NK-92 treated with Interleukin-12 subunit alpha and Interleukin-12 subunit beta, amount 100 ng/mL, for 24 hours (cell line): ENCODE results near the gene PLEKHG3.
"Not testable (repeated sequence)": the region's sequence is repeated elsewhere in the genome, so short reads cannot be mapped to it uniquely, and the experiment has no call there.

Experiments
- DNase-seq: peaks from one replicate; lab custom pipeline; 2025; lab: John Stamatoyannopoulos, UW

Gene PLEKHG3

GRCh38 chr14:64688031-64688430 lies 16.2 kb upstream of the PLEKHG3 start:
- no peak for DNase-seq

GRCh38 chr14:64688811-64689281 lies 15.4 kb upstream of the PLEKHG3 start:
- DNase-seq, result no peak

GRCh38 chr14:64689289-64689688 lies 14.9 kb upstream of the PLEKHG3 start:
- no peak for DNase-seq

- not testable (repeated sequence) for DNase-seq
These were observed 13.6 kb upstream of the PLEKHG3 start for GRCh38 chr14:64690607-64691006.

DNA sequence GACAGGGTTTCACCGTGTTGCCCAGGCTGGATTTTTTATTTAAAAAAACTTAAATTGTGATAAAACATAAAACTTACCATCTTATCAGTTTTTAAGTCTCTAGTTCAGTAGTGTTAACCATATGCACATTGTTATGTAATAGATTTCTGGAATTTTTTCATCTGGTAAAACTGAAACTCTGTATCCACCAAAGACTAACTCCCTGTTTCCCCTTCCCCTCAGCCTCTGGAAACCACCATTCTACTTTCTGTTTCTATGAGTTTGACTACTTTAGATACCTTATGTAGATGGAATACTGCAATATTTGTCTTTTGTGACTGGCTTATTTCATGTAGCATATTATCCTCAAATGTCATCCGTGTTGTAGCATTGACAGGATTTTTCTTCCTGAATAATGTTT lies 12.8 kb upstream of the PLEKHG3 start:
- no peak for DNase-seq

DNA sequence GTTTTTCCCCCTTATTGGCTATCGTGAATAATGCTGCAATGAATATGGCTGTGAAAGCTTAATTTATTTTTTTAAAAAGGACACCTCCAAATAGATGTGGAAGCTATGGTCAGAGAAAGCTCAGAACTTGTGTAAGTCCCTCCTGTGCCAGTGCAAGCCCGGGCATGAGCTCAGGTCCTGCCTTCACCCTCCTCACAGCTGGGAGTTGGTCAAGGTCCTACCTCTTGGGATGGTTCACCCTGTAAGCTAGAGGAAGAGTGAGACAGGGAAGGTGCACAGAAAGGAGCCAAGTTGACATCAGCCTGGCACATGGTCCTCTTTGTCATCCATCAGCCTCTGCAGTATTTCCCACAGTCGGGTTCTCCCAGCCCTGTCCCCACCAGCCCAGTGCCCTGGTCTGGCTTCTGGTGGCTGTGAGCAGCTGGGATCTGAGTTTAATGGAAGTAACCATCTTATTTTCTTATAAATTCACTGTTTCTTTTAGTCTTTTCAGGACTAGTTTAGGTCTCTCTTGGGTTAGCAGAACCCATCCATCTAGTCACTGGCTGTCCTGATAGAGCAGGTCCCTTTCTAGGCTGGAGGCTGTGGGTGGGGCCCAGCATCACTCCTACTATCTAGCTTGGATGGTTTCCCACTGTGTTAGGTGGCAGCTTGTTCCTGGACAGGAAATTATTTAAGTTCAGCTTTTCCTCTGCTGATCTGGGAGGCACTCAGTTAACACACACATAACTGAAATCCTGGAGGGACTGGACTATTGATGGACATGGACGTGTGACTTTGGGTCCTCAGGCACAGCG lies 11.8 kb upstream of the PLEKHG3 start:
- DNase-seq, result no peak

GRCh38 chr14:64692986-64693809 lies 11.0 kb upstream of the PLEKHG3 start:
- DNase-seq, result no peak

DNA sequence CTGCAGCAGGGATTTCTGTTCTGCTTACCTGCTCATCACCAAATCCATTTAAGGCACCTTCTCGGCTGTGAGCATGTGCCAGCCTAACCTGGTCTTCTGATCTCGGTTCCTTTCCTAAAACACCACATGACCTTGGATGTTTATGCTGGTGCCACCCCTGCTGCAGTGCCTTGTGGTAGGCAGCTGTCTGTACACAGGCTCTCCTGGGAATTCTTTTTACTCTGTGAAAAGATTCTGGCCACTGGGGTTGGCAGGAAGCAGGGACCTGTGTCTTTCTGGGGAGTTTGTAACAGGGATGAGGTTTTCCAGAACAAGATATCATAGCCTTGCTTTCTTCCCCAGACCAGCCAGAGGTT lies 10.4 kb upstream of the PLEKHG3 start:
- no peak for DNase-seq

- no peak for DNase-seq
These were observed 9.2 kb upstream of the PLEKHG3 start for GRCh38 chr14:64695071-64695470.

DNA sequence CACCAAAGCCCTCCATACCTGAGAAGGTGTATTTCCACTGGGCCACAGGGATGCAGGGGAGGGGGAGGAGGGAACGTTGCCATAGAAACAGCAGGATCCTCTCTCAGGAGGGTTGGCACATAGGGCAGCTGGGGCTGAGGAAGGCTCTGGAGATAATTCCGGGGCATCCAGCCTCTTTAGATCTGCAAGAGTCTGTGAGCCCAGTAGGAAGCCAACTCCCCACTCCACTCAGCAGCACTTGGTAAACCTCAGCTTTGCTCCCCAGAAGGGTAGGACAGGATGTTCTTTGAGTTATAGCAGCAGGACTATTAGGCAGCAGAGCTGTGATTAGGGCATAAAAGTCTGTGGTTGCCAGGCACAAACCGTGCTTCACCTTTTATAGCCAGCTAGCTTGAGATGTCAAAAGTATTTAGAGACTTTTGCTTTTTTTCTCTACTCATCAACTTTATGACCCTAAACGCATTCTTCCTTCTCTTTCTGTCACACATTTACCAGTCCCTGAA lies 7.8 kb upstream of the PLEKHG3 start:
- no peak for DNase-seq

DNA sequence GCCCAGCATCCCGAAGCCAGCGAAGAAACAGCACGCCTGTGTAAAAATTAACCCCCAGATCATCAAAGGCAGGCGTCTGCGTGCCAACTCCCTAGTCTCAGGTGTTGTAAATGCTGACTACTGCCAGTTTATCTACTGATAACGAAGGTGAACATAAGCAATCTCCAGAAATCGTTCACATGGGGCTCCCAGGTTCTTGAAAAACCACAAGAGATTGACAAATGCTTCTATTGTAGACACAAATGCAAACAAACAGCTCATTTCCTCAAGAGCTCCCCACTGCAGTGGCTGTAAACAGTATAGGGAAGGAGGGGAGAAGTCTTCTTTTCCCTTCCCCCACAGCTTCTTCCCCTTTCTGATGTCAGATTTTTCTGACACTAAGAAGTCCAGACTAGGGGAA lies 5.3 kb upstream of the PLEKHG3 start:
- no peak for DNase-seq

DNA sequence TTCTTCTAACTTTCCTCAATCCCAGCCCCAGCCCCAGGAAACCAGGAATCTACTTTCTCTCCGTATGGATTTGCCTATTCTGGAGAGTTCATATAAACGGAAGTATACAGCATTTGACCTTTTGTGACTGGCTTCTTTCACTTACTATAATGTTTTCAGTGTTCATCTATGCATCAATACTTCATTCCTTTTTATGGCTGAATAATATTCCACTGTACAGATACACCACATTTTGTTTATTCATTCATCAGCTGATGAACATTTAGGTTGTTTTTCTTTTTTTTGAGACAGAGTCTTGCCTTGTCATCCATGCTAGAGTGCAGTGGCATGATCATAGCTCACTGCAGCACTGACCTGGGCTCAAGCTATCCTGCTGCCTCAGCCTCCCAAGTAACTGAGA lies 3.9 kb upstream of the PLEKHG3 start:
- no peak for DNase-seq

GRCh38 chr14:64700894-64701293 lies 3.3 kb upstream of the PLEKHG3 start:
- no peak for DNase-seq

DNA sequence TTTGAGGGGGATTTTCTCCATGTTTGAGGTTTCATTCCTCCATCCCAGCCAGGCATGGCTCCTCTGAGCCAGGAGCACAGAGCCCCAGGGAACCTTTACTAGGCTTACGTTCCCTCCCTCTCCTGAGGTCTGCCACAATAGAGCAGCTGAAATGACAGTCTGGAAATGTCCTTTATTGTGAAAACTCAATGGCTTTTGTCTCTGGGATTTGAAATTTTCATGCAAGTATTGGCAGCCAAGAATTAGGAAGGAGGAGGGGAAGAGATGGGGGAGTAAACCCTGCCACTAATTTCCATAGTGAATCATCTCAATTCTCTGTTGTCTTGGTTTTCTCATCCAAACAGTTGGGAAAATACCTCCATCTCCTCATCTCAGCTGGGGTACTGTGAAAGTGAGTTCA lies 2.6 kb upstream of the PLEKHG3 start:
- no peak for DNase-seq

- DNase-seq, result no peak
These were observed 1.5 kb upstream of the PLEKHG3 start for GRCh38 chr14:64702493-64703394.

DNA sequence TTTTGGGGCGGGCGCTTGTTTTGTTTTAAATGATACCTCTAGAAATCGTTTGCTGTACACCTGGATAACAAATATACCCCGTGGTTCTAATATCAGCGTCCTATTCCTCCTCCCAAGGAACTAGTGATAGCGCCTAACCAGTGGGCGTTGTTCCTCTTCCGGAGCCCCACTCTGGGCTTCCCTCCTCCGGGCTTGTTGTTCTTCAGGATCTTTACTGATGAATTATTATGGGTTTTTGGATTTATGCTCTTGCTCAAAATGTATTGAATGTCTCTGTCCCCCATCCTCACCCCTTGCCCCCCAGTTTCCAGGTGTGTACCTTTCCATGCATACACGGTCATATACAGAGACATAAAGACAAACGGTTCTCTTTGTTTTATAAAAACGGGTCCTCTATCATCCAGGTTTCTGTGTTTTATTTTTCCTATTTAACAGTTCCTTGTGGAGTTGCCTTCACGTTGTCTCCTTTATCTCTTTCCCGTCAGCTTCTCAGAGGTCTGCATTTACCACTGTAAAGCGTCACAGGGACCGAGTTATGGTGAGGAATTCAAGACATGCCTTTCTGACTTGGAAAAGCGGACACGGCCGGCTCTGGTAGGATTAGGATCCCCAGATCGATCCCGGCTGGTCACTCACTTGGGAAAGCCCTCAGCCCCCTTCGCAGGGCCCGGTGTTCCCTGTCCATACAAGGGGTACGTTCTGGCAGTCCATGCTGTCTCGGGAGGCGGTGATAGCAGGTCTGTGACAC lies 655 bp upstream of the PLEKHG3 start:
- no peak for DNase-seq

DNA sequence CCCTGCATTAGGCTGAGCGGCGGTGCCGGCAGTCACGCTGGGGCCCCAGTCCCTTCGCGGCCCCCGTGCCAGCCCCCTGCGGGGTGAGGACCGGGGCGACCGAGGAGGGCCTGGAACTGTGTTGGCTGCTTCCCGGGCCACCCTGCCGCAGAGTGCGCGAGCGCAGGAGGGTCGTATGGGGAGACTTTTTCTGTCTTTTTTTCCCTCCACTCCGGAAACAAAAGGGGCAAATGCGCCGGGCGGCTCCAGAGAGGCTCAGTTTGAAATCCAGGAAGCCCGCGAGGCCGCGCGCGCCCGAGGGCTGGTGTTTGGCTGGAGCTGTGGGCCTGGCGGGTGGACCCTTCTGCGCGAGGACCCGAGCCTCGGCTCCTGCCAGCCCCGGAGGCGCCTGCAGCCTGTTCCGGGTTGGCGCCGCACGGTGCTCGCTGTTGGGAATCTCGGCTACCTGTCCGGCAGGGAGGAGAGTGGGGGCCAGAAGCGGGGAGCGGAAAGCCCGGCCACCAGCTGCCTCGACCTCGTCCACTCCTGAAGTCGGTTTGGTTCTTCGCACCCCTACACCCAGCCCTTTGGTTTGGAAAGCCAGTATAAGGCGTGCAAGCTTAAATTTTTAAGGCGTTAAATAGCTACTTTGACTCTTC lies 638 bp downstream of the PLEKHG3 start:
- no peak for DNase-seq

DNA sequence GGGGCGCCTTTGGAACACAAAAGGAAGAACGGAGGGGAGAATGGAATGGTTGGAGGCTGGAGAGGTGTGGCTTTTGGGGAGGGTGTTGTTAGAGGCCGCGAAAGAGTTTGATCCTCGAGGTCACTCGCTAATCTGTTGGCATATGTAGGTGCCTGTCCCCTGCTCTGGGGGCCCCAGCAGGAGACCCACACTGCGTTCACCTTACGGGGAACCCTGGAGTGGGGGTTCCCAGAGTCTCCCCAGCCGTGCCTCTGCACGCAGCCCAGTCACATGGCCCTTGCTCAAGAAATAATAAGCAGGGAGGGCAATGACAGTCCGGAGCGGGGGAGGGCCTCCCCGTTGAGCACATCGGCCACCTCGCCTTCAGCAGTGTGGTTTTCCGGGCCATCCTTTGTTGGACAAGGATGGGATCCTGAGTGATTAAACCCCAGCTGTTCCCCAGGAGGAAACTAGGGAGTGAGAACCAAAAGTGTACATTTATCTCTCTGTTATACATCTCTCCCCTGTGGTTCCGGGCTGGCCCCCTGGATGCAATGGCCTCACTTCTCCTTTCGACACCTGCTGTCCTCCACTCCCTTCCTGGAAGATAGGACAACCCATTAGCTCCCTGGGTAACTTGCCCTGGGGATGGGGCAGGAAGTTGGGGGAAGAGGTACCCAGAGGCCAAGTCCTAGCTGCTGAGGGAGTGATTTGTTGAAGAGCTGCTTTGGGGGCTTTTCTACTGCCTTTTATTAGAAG lies 1.3 kb downstream of the PLEKHG3 start:
- no peak for DNase-seq

- no peak for DNase-seq
These were observed 1.9 kb downstream of the PLEKHG3 start for GRCh38 chr14:64706119-64706592.

DNA sequence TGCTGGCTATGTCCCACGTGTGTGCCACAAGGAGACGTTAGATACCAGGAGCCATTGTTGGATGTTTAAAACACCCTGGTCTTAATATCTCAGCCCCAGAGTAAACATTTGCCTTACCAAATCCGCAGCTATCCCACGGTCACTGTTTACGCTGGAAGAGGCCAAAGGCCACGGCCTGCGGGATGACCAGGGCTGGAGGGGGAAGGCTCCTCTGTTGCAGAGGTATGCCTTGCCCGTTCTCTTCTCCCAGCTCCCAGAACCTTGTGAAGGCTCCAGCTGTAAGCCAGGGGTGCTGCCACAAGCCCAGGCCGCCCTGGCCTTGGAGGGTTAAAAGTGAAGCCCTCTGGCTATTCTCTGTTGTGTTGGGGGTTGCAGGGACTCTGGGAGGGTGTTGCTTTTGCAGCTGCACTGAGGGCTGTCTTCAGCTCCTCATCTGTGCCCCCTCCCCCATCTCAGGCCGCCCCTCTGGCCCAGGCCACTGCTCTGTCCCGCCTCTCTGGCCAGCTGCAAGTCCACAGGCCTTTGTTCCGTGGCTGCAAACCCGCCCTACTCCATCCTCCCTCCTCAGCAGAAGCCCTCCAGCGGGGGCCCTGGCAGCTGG lies 2.5 kb downstream of the PLEKHG3 start:
- no peak for DNase-seq
